HCT116 (cell line): ENCODE data around the gene NDE1. TPM values are rescaled to one million over a fixed set of nuclear protein-coding genes. Genes with fewer than 3 reads are reported as not detected.
"Not testable (repeated sequence)": the region's sequence is repeated elsewhere in the genome, so short reads cannot be mapped to it uniquely, and the experiment has no call there.

Experiments
- ATAC-seq: fragments of 200-7000 bp; cut with Tn5 transposase; 2 replicates; pipeline ENCODE4 v1.9.1; 2020; ENCODE audit warnings: mild to moderate bottlenecking, moderate library complexity
- BruUV-seq: library from RNA; stranded (reverse); fragments of 400-500 nt; replicated peaks from 2 replicates; lab custom pipeline; 2021; lab: Mats Ljungman, UMichigan
- CTCF ChIA-PET: fragments of 300-600 bp; sonication (Branson Sonifier 250); formaldehyde crosslinking; loops from one replicate; lab custom pipeline; 2021; ENCODE audit warnings: antibody characterized with exemption; lab: Charles Lee
- POLR2A ChIA-PET: fragments of 300-600, 350-600 bp; sonication (Branson Sonifier 250); formaldehyde crosslinking; loops from one replicate; lab custom pipeline; 2021; ENCODE audit warnings: antibody characterized with exemption; lab: Charles Lee
- RAD21 ChIA-PET, 2 experiments: fragments of 300-600 bp; sonication (Branson Sonifier 250); formaldehyde crosslinking; loops; one replicate each; lab custom pipeline; 2023; ENCODE audit warnings: low total read pairs in 2 of 2; ENCODE audit not compliant: uncharacterized antibody in 2 of 2, unreplicated experiment in 2 of 2, low non-redundant PET in 1 of 2; lab: Charles Lee
- DNase-seq: peaks from one replicate; pipeline ENCODE4 v3.0.0-alpha.2; 2010; ENCODE audit warnings: low read depth, low spot score
- H2AFZ ChIP-seq: fragments of 200-600 bp; shearing (Covaris generic), sonication (generic); 2 replicates; pipeline ENCODE4 v1.6.1; 2017; ENCODE audit warnings: low read depth, mixed run types, mixed read lengths, antibody characterized with exemption, low read length; ENCODE audit not compliant: poor library complexity, severe bottlenecking
- H3K27ac ChIP-seq: 2 replicates; pipeline ENCODE4 v1.5.1; 2012; ENCODE audit warnings: low read depth, low read length
- H3K27me3 ChIP-seq: fragments of 200-600 bp; sonication (generic); 2 replicates; pipeline ENCODE4 v1.6.1; 2016; ENCODE audit warnings: mixed run types, low read length, mixed read lengths; ENCODE audit not compliant: insufficient read depth
- H3K36me3 ChIP-seq, 2 experiments: fragments of 200-500 bp in 1 of 2; fragments of 200-600 bp in 1 of 2; sonication (Bioruptor generic) in 1 of 2; sonication (generic) in 1 of 2; 2 replicates each; pipeline versions ENCODE4 v1.5.1 to v1.6.1; 2014 to 2016; ENCODE audit warnings: low read length in 2 of 2, inconsistent platforms in 1 of 2, mixed read lengths in 1 of 2, mixed run types in 1 of 2; ENCODE audit not compliant: insufficient read depth in 2 of 2, control insufficient read depth in 1 of 2
- H3K4me1 ChIP-seq, 2 experiments: fragments of 200-600 bp in 1 of 2; sonication (generic) in 1 of 2; 2 replicates each; pipeline versions ENCODE4 v1.5.1 to v1.6.1; 2012 to 2017; ENCODE audit warnings: low read length in 2 of 2, inconsistent platforms in 1 of 2, mild to moderate bottlenecking in 1 of 2, mixed read lengths in 1 of 2, mixed run types in 1 of 2, moderate library complexity in 1 of 2; ENCODE audit not compliant: insufficient read depth in 2 of 2, control insufficient read depth in 1 of 2
- H3K4me2 ChIP-seq: fragments of 200-600 bp; sonication (generic); 2 replicates; pipeline ENCODE4 v1.6.1; 2017; ENCODE audit warnings: mixed run types, low read length, mixed read lengths
- H3K4me3 ChIP-seq, 2 experiments: fragments of 200-600 bp in 1 of 2; sonication (generic) in 1 of 2; replicated peaks in 1 of 2; 2 replicates each; pipeline ENCODE4 v1.5.1; 2011 to 2016; ENCODE audit warnings: low read length in 2 of 2, control low read depth in 1 of 2, low read depth in 1 of 2, mild to moderate bottlenecking in 1 of 2, mixed read lengths in 1 of 2, mixed run types in 1 of 2
- H3K79me2 ChIP-seq: fragments of 200-600 bp; sonication (generic); 2 replicates; pipeline ENCODE4 v1.6.1; 2017; ENCODE audit warnings: mild to moderate bottlenecking, mixed run types, low read length, moderate library complexity, mixed read lengths; ENCODE audit not compliant: insufficient read depth
- H3K9ac ChIP-seq: fragments of 200-600 bp; sonication (generic); 2 replicates; pipeline ENCODE4 v1.6.1; 2016; ENCODE audit warnings: low read length, mixed read lengths
- H3K9me2 ChIP-seq: fragments of 200-600 bp; sonication (generic), shearing (Covaris generic); 2 replicates; pipeline ENCODE4 v1.6.1; 2017; ENCODE audit warnings: mixed run types, mild to moderate bottlenecking, moderate library complexity; ENCODE audit not compliant: insufficient read depth
- H3K9me3 ChIP-seq, 2 experiments: fragments of 200-500 bp in 1 of 2; fragments of 200-600 bp in 1 of 2; sonication (Bioruptor generic) in 1 of 2; sonication (generic) in 1 of 2; 2 replicates each; pipeline ENCODE4 v1.6.1; 2014 to 2017; ENCODE audit warnings: low read length in 2 of 2, mixed read lengths in 2 of 2, inconsistent platforms in 1 of 2, low read depth in 1 of 2, mild to moderate bottlenecking in 1 of 2, mixed run types in 1 of 2, moderate library complexity in 1 of 2; ENCODE audit not compliant: control insufficient read depth in 1 of 2, insufficient read depth in 1 of 2
- H4K20me1 ChIP-seq: fragments of 200-600 bp; sonication (generic), shearing (Covaris generic); 2 replicates; pipeline ENCODE4 v1.6.1; 2017; ENCODE audit warnings: mixed run types, mild to moderate bottlenecking, moderate library complexity; ENCODE audit not compliant: insufficient read depth
- CBX3 ChIP-seq: IDR thresholded peaks from 2 replicates; pipeline ENCODE4 v1.6.1; 2012; ENCODE audit warnings: low read depth
- EZH2phosphoT487 ChIP-seq: fragments of 200-600 bp; IDR thresholded peaks from 2 replicates; pipeline ENCODE4 v1.6.1; 2018; ENCODE audit warnings: antibody characterized with exemption, borderline replicate concordance
- REST ChIP-seq: IDR thresholded peaks from 2 replicates; pipeline ENCODE4 v1.6.1; 2012; ENCODE audit warnings: low read depth
- ZFX ChIP-seq: fragments of 450-650 bp; IDR thresholded peaks from 2 replicates; pipeline ENCODE4 v1.6.1; 2017
- intact Hi-C: fragments of 100-400 bp; cut with micrococcal nuclease; formaldehyde crosslinking; loops from 2 replicates; pipeline ENCODE4 v1.10.0; 2022
- total RNA-seq: library from RNA; stranded (reverse); gene quantifications from one replicate; pipeline ENCODE4 v1.2.1, GENCODE V29; 2021; ENCODE audit not compliant: unreplicated experiment
- TF ChIP-seq, protein P1 (sequence below): IDR thresholded peaks from 2 replicates; pipeline ENCODE4 v1.6.1; 2012

NDE1 gene
- total RNA-seq, 1 experiment from 2014 or later, result 103 TPM

- TF ChIP-seq REST (no peak), EZH2phosphoT487 (no peak)
Measured at GRCh38 chr16:15648135-15648730, 1.8 kb upstream of the NDE1 start (continued).

- Histone ChIP-seq H3K9ac (peak overlapping the region; percentile 86), H3K36me3 (peaks cover 10 to 15% of the 10 kb centered on the region in 2 experiments; a peak in 1 of 4 replicates), H3K4me3 (peak overlapping the region; percentile 44 to 91), H3K4me2 (peak overlapping the region; percentile 95), H3K79me2 (peaks cover 42% of the 10 kb centered on the region), H3K4me1 (peaks cover 29 to 47% of the 10 kb centered on the region in 2 experiments), H3K27ac (peak overlapping the region; percentile 74; the same call in 1 of the 2 replicates)
- DNase-seq, H3K9me2 ChIP-seq, H3K9me3 ChIP-seq, BruUV-seq, H2AFZ ChIP-seq, POLR2A ChIA-PET, CTCF ChIA-PET, H3K27me3 ChIP-seq, H4K20me1 ChIP-seq, RAD21 ChIA-PET, ATAC-seq, intact Hi-C loops: not testable (repeated sequence)
Measured at GRCh38 chr16:15649311-15649710, 734 bp upstream of the NDE1 start.

GRCh38 chr16:15649727-15650018 is 372 bp upstream of the NDE1 start:
- Histone ChIP-seq H3K4me3 (peak overlapping the region; percentile 44 to 91), H3K36me3 (peaks cover 10 to 16% of the 10 kb centered on the region in 2 experiments; a peak in 1 of 4 replicates), H2AFZ (no peak overlapping the region), H4K20me1 (no peaks in the 10 kb centered on the region), H3K27ac (peak overlapping the region; percentile 74), H3K4me1 (peaks cover 26 to 44% of the 10 kb centered on the region in 2 experiments), H3K79me2 (peaks cover 45% of the 10 kb centered on the region), H3K9me3 (no peaks in the 10 kb centered on the region), H3K9ac (peak overlapping the region; percentile 86), H3K4me2 (peak overlapping the region; percentile 95), H3K27me3 (no peaks in the 10 kb centered on the region), H3K9me2 (no peaks in the 10 kb centered on the region)
- ChIA-PET CTCF (no interaction called here), RAD21 (no interaction called here), POLR2A (no interaction called here)
- intact Hi-C loops, result no loop called here
- TSS peak; percentile 97 for BruUV-seq
- no peak for DNase-seq
- no peak for ATAC-seq
- no peak for TF ChIP-seq CBX3
- TF ChIP-seq, protein P1, sequence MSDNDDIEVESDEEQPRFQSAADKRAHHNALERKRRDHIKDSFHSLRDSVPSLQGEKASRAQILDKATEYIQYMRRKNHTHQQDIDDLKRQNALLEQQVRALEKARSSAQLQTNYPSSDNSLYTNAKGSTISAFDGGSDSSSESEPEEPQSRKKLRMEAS, result no peak
- no peak for TF ChIP-seq ZFX
- no peak for TF ChIP-seq EZH2phosphoT487
